ENCODE measurements around the gene LDLRAP1.

DNA sequence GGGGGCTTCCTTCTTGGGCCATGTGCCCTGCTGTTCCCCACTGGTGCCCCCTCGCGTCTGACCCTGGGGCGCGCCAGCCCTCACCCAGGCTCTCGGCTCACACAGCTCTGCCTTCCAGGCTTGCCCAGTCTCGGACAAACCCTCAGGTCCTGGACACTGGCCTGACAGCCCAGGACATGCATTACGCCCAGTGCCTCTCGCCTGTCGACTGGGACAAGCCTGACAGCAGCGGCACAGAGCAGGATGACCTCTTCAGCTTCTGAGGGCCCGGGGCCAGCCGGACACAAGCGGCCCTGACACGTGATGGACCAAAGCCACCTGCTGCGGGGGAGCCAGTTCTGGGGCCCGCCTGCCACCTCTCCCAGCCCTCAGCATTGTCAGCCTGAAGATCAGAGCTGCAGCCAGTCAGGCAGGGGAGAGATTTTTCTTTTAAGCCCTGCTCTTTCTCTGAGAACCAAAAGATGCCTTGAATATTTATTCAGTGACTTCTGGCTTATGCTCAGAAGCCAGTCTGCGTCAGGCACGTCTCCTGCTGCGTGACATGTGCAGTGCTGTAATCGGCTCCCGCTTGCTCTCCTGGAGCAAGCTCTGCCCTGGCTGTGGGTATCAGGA is 23.4 kb downstream of the LDLRAP1 start:
- TF ChIP-seq ZNF23 (CRISPR knock-in tag; IDR thresholded peaks at IDR 0.05) (no peak), ZNF197 (CRISPR knock-in tag; IDR thresholded peaks at IDR 0.05; ENCODE audit: low read depth) (no peak), JUND (IDR thresholded peaks at IDR 0.05; ENCODE audit: borderline replicate concordance, low read depth, low read length) (no peak), JUND (tag; IDR thresholded peaks at IDR 0.05; ENCODE audit: borderline replicate concordance, low read depth, low read length) (no peak), BRCA1 (IDR thresholded peaks at IDR 0.05) (no peak), BRCA1 (CRISPR knock-in tag; IDR thresholded peaks at IDR 0.05) (no peak), YY1 (IDR thresholded peaks at IDR 0.05; ENCODE audit: borderline replicate concordance in 1 of 3, control insufficient read depth in 1 of 3, extremely low read depth in 1 of 3, insufficient read depth in 3 of 3, insufficient read length in 1 of 3, insufficient replicate concordance in 2 of 3, low read depth in 1 of 3, low read length in 2 of 3) (no peak), CBFA2T2 (conservative IDR thresholded peaks at IDR 0.05) (no peak), TAF7 (tag; IDR thresholded peaks at IDR 0.05) (no peak)
- TF ChIP-seq, protein P1, sequence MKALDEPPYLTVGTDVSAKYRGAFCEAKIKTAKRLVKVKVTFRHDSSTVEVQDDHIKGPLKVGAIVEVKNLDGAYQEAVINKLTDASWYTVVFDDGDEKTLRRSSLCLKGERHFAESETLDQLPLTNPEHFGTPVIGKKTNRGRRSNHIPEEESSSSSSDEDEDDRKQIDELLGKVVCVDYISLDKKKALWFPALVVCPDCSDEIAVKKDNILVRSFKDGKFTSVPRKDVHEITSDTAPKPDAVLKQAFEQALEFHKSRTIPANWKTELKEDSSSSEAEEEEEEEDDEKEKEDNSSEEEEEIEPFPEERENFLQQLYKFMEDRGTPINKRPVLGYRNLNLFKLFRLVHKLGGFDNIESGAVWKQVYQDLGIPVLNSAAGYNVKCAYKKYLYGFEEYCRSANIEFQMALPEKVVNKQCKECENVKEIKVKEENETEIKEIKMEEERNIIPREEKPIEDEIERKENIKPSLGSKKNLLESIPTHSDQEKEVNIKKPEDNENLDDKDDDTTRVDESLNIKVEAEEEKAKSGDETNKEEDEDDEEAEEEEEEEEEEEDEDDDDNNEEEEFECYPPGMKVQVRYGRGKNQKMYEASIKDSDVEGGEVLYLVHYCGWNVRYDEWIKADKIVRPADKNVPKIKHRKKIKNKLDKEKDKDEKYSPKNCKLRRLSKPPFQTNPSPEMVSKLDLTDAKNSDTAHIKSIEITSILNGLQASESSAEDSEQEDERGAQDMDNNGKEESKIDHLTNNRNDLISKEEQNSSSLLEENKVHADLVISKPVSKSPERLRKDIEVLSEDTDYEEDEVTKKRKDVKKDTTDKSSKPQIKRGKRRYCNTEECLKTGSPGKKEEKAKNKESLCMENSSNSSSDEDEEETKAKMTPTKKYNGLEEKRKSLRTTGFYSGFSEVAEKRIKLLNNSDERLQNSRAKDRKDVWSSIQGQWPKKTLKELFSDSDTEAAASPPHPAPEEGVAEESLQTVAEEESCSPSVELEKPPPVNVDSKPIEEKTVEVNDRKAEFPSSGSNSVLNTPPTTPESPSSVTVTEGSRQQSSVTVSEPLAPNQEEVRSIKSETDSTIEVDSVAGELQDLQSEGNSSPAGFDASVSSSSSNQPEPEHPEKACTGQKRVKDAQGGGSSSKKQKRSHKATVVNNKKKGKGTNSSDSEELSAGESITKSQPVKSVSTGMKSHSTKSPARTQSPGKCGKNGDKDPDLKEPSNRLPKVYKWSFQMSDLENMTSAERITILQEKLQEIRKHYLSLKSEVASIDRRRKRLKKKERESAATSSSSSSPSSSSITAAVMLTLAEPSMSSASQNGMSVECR (CRISPR knock-in tag; IDR thresholded peaks at IDR 0.05): no peak
- TF ChIP-seq, protein P2, sequence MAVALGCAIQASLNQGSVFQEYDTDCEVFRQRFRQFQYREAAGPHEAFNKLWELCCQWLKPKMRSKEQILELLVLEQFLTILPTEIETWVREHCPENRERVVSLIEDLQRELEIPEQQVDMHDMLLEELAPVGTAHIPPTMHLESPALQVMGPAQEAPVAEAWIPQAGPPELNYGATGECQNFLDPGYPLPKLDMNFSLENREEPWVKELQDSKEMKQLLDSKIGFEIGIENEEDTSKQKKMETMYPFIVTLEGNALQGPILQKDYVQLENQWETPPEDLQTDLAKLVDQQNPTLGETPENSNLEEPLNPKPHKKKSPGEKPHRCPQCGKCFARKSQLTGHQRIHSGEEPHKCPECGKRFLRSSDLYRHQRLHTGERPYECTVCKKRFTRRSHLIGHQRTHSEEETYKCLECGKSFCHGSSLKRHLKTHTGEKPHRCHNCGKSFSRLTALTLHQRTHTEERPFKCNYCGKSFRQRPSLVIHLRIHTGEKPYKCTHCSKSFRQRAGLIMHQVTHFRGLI (CRISPR knock-in tag; IDR thresholded peaks at IDR 0.05): no peak

All from K562 (cell line).